Measurements from ENCODE around the gene SPATA21.
"Not testable (repeated sequence)": the region's sequence is repeated elsewhere in the genome, so short reads cannot be mapped to it uniquely, and the experiment has no call there.

SPATA21 gene, protein sequence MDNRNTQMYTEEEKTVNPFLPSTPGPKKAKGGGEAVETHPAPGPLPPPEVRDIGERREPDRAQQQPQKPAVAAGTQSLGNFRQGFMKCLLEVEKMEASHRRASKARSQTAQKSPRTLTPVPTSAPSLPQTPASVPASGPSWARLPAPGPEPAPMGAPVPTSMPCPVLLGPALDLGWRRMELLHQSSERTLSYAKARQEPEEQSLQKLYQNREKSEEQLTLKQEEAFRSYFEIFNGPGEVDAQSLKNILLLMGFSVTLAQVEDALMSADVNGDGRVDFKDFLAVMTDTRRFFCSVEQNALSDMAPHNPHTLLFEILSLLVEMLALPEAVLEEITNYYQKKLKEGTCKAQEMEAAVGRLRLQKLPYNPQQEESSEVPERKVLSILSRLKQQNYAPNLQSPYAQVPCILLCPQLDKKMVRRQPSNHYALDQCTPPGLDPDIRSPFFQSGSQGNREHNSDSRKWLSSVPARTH

GRCh38 chr1:16436946-16437474 lies at the start of gene SPATA21:
SPATA21 (minus strand) TSS chr1:16437424; CDS start chr1:16431371, 6,053 bp downstream.
- no peak for DNase-seq (ENCODE audit: low read depth)

GRCh38 chr1:16487011-16487410 lies 49.8 kb upstream of the SPATA21 start:
- not testable (repeated sequence) for DNase-seq (ENCODE audit: low read depth)

DNA sequence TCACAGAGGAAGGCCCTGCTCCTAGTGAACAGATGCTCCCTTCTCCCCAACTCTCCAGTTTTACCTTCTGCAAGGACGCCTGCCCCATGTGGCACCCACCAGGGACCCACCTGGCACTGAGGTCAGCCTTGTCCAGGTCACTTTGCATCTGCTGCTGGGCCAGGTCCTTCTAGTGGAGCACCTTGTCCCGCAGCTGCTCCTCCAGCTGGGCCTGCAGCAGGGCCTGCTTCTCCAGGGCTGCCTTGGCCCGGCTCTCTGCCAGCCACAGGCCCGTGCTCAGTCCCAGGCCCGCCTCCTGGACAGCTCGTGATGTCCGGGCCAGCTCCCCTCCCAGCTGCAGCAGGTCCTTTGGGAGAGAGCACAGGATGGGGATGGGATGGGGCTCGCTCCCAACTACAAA lies 49.1 kb upstream of the SPATA21 start:
- DNase-seq (ENCODE audit: low read depth) = not testable (repeated sequence)

DNA sequence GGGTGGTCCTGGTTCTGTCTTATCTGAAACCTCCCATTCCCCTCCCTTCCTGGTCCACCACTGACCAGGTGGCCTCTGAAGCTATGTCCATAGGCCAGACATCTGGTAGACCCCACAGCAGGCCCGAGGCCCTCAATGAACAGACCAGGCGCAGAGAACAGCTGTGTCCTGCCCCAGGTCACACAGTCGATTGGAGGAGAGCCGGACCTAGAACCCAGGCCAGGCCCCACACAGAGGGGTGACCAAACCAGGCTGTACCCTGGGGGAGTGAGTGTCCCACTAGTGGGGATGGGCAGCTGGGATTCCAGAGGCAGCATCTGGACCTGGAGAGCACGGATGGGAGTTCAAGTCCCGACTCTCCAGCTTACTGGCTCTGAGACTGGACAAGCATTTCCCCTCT lies 47.7 kb upstream of the SPATA21 start:
- DNase-seq (ENCODE audit: low read depth) = no peak

- no peak for DNase-seq (ENCODE audit: low read depth)
These were observed 47.2 kb upstream of the SPATA21 start for GRCh38 chr1:16484501-16484835.

- DNase-seq (ENCODE audit: low read depth) = not testable (repeated sequence)
These were observed 46.6 kb upstream of the SPATA21 start for GRCh38 chr1:16483639-16484500.

GRCh38 chr1:16483146-16483545 lies 45.9 kb upstream of the SPATA21 start:
- DNase-seq (ENCODE audit: low read depth) = not testable (repeated sequence)

- DNase-seq (ENCODE audit: low read depth) = no peak
These were observed 40.9 kb upstream of the SPATA21 start for GRCh38 chr1:16478091-16478490.

- DNase-seq (ENCODE audit: low read depth) = not testable (repeated sequence)
These were observed 38.8 kb upstream of the SPATA21 start for GRCh38 chr1:16475771-16476770.

DNA sequence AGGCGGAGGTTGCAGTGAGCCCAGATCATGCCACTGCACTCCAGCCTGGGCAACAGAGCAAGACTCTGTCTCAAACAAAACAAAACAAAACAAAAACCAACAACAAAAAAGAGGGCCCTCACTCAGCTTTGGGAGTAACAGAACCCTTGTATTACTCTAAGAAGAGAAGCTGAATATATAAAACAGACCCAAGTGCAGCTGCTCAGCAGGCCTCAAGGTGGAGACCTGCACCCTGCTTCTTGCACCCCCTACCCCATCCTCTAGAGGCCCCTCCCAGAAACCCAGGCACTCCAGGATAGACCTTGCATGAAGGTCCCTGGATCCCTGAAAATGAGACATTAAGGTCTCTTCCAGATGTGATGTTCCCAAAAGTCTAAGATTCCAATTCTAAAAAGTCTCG lies 37.7 kb upstream of the SPATA21 start:
- DNase-seq (ENCODE audit: low read depth) = not testable (repeated sequence)

DNA sequence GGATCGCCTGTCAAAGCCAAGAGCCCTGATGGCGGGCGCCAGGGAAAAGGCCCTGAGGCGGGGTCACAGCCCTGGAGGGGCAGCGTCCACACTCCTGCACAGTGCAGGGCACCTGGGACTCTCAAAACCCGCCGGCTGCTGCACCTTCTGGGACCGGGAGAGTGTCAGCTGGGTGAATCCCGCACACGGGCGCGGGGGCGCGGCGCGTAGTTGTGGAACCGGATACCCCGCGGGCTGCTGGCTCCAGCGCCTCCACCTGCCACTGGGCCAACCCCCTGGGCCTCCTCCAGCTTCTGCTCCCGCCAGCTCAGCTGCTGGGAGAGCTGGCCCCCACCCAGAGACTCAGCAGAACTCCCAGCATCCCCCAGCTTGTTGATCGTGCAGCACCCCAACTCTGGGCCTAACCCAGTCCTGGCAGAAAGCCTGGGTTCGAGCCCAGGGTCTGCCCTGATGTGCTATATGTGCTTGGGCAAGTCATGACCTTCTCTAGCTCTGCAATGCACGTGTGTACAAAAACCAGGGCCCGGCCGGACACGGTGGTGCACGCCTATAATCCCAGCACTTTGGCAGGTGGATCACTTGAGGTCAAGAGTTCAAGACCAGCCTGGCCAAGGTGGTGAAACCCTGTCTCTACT lies 37.1 kb upstream of the SPATA21 start:
- no peak for DNase-seq (ENCODE audit: low read depth)

DNA sequence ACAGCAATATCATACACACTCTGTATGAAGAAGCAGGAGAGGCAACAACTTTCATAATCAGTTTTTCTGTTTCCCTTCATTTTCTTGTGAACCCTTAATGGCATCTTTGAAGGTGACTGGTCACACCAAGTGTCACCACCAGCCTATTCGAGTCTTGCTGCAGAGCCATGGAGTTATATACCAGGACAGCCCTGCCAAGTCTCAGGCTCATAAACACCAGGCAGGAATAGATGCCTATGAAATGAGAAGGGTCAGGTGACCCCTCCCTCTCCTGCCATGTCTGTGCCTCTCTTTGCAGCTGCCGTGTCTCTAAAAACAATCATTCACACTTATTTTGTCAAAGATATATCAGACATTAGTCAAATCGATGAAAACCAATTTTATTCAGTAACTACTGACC lies 31.3 kb upstream of the SPATA21 start:
- no peak for DNase-seq (ENCODE audit: low read depth)

DNA sequence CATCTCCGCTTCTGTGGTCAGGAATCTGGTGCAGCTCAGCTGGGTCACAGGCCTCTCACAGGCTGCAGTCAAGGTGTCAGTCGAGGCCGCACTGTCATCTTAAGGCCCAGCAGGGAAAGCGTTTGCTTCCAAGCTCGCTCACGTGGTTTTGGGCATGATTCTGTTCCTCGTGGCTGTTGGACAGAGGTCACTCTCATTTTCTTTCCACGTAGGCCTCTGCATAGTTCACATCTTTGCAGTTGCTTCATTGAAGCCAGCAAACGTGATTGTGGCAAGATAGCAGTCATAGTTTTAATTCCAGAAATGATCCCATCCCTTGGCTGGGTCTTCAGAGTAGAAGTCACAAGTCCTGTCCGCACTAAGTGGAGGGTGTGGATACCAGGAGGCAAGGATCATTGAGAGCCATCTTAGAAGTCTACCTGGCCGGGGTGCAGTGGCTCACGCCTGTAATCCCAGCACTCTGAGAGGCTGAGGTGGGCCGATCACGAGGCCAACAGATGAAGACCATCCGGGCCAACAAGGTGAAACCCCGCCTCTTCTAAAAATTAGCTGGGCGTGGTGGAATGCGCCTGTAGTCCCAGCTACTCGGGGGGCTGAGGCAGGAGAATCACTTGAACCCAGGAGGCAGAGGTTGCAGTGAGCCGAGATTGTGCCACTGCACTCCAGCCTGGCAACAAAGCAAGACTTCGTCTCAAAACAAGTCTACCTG lies 27.8 kb upstream of the SPATA21 start:
- no peak for DNase-seq (ENCODE audit: low read depth)

DNA sequence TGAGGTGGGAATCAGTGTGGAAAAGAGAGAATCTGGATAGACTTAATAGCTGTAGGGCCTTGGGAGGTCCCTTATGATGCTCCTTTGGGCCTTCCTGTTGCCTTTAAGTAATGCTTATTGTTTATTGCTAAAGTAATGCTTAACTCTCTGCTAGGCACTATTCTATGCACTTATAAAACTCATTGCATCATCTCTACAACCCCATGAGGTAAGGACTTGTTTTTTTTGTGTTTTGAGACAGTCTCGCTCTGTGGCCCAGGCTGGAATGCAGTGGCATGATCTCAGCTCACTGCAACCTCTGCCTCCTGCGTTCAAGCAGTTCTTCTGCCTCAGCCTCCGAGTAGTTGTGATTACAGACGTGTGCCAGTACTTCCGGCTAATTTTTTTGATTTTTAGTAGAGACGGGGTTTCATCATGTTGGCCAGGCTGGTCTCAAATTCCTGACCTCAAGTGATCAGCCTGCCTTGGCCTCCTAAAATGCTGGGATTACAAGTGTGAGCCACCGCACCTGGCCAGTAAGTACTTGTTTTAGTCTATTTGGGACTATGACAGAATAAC lies 25.6 kb upstream of the SPATA21 start:
- no peak for DNase-seq (ENCODE audit: low read depth)

GRCh38 chr1:16461681-16462080 lies 24.5 kb upstream of the SPATA21 start:
- DNase-seq (ENCODE audit: low read depth) = no peak

GRCh38 chr1:16459352-16459925 lies 22.2 kb upstream of the SPATA21 start:
- no peak for DNase-seq (ENCODE audit: low read depth)

- DNase-seq (ENCODE audit: low read depth) = no peak
These were observed 21.6 kb upstream of the SPATA21 start for GRCh38 chr1:16458831-16459230.

DNA sequence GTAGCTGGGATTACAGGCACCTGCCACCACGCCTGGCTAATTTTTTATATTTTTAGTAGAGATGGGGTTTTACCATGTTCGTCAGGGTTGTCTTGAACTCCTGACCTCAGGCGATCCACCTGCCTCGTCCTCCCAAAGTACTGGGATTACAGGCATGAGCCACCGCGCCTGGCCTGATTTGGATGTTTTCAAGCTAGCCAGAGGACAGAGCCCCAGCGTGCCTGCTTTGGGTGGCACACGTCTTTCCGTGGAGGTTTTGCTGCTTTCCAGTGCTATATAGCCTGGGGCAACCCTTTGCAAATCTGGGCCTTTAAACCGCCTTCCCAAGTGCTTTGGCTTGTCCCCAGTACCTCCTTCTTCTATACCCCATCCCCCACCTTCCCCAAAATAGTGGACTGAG lies 18.9 kb upstream of the SPATA21 start:
- DNase-seq (ENCODE audit: low read depth) = not testable (repeated sequence)

GRCh38 chr1:16454909-16455308 lies 17.7 kb upstream of the SPATA21 start:
- not testable (repeated sequence) for DNase-seq (ENCODE audit: low read depth)
